Stomach (tissue), 9 donors: ENCODE data around the gene SHF. TPM values are rescaled to one million over a fixed set of nuclear protein-coding genes. Genes with fewer than 3 reads are reported as not detected.
A peak's percentile ranks its signal among the peaks of the same experiment; 100 is the strongest.

Experiments
- DNase-seq, 2 donors: peaks; one replicate each; pipeline versions ENCODE4 v3.0.0 to v3.0.0-alpha.2; 2013 to 2019
- H3K27ac ChIP-seq, 5 donors: fragments of 200-600 bp in 4 of 5; sonication (generic) in 4 of 5; one replicate each; pipeline ENCODE4 v1.5.1; 2013 to 2019; ENCODE audit warnings: mild to moderate bottlenecking in 1 of 5, moderate library complexity in 1 of 5
- H3K27me3 ChIP-seq, 3 donors: fragments of 200-600 bp; sonication (generic); one replicate each; pipeline ENCODE4 v1.5.1; 2017 to 2019; ENCODE audit warnings: mixed run types in 1 of 3
- H3K36me3 ChIP-seq, 4 donors: fragments of 200-600 bp; sonication (generic); 1 replicate in 3 of 4; 2 replicates in 1 of 4; pipeline ENCODE4 v1.5.1; 2016 to 2019
- H3K4me1 ChIP-seq, 4 donors: fragments of 200-600 bp; sonication (generic); one replicate each; pipeline ENCODE4 v1.5.1; 2016 to 2019
- H3K4me3 ChIP-seq, 4 donors: fragments of 200-600 bp; sonication (generic) in 3 of 4; one replicate each; pipeline ENCODE4 v1.5.1; 2016 to 2019; ENCODE audit warnings: mild to moderate bottlenecking in 1 of 4
- H3K9me3 ChIP-seq, 4 donors: fragments of 200-600 bp; sonication (generic); one replicate each; pipeline ENCODE4 v1.5.1; 2016 to 2019
- CTCF ChIP-seq, 7 experiments: fragments of 450-650 bp in 4 of 7; fragments of 200-600 bp in 3 of 7; sonication (generic) in 3 of 7; IDR thresholded peaks; one replicate each; pipeline ENCODE4 v1.5.1; 2016 to 2019; ENCODE audit warnings: antibody characterized with exemption in 7 of 7, control low read depth in 2 of 7, mild to moderate bottlenecking in 1 of 7
- EP300 ChIP-seq: sonication (generic); formaldehyde crosslinking; IDR thresholded peaks from one replicate; pipeline ENCODE4 v1.6.1; 2017; ENCODE audit warnings: antibody characterized with exemption
- POLR2A ChIP-seq, 4 donors: fragments of 450-650 bp; IDR thresholded peaks; one replicate each; pipeline ENCODE4 v1.6.1; 2016; ENCODE audit warnings: antibody characterized with exemption in 4 of 4, control low read depth in 2 of 4, mild to moderate bottlenecking in 1 of 4, moderate library complexity in 1 of 4
- POLR2AphosphoS5 ChIP-seq, 3 donors: sonication (generic); formaldehyde crosslinking; IDR thresholded peaks; one replicate each; pipeline ENCODE4 v1.6.1; 2016; ENCODE audit warnings: antibody characterized with exemption in 3 of 3
- WGBS, 5 donors: extraction: QIAGEN DNeasy Blood & Tissue Kit in 3 of 5; methylation state at CpG; one replicate each; pipeline versions ENCODE4 v1.1.5 to v1.1.7; 2013 to 2018; 5-methylcytosine and 5-hydroxymethylcytosine counted together
- intact Hi-C: fragments of 100-400 bp; cut with DNase I; formaldehyde crosslinking; loops from one replicate; pipeline ENCODE4 v1.15.1; 2023; ENCODE audit warnings: low total_unique reads
- polyA plus RNA-seq, 3 donors: library from polyadenylated mRNA; stranded (reverse); fragments of 200-250 nt; gene quantifications; one replicate each; pipeline ENCODE4 v1.2.3, GENCODE V29; 2013
- total RNA-seq, 5 donors: library from RNA; depleted of rRNA; stranded (reverse); fragments of >200 nt; gene quantifications; one replicate each; pipeline versions ENCODE4 v1.1.0 to v1.2.3, GENCODE V29; 2014 to 2016
- donor health status: healthy with polysubstance abuse.
- donor health status: Bipolar disorder and iron deficiency.
- donor health status: healthy.

SHF gene
- total and polyA plus RNA-seq, 8 donors, result 0.43 to 15.9 (median 6.1) TPM

- Histone ChIP-seq H3K27ac (peak overlapping the region; percentile 21 to 78 (median 72)), H3K9me3 (no peaks in the 10 kb centered on the region), H3K27me3 (peaks cover 8 to 66% (median 32%) of the 10 kb centered on the region in 3 donors), H3K4me1 (peaks cover 8 to 39% (median 17%) of the 10 kb centered on the region in 4 donors), H3K4me3 (peak overlapping the region; percentile 30 to 49 (median 46)), H3K36me3 (peaks cover 0 to 6% (median 0%) of the 10 kb centered on the region in 4 donors)
- no peak for TF ChIP-seq POLR2A (IDR thresholded peaks at IDR 0.05)
- no peak for TF ChIP-seq CTCF (IDR thresholded peaks at IDR 0.05)
- no peak for TF ChIP-seq POLR2AphosphoS5 (IDR thresholded peaks at IDR 0.05)
- no peak for TF ChIP-seq EP300
- DNase-seq, result peak in 1 of 2 donors; percentile 32
- intact Hi-C loops, result no loop called here
- WGBS, 5 donors, result 5 to 15% (median 8%) methylated on average over 25 to 47 of the region's 47 CpGs
Observed at GRCh38 chr15:45128971-45129639, 58.7 kb downstream of the SHF start.

GRCh38 chr15:45126535-45127158, 61.1 kb downstream of the SHF start:
- Histone ChIP-seq H3K36me3 (no peaks in the 10 kb centered on the region), H3K4me3 (no peak overlapping the region), H3K27ac (no peak overlapping the region), H3K27me3 (peaks cover 8 to 69% (median 24%) of the 10 kb centered on the region in 3 donors), H3K4me1 (peaks cover 8 to 38% (median 17%) of the 10 kb centered on the region in 4 donors), H3K9me3 (no peaks in the 10 kb centered on the region)
- peak in 1 of 2 donors; percentile 60 for DNase-seq
- TF ChIP-seq EP300 (no peak), POLR2A (IDR thresholded peaks at IDR 0.05) (no peak), CTCF (IDR thresholded peaks at IDR 0.05) (peak in 5 of 7 experiments; percentile 7 to 65 (median 51))
- 51 to 73% (median 69%) methylated on average over 2 of the region's 2 CpGs for WGBS, 5 donors
- intact Hi-C loops, result no loop called here

DNA sequence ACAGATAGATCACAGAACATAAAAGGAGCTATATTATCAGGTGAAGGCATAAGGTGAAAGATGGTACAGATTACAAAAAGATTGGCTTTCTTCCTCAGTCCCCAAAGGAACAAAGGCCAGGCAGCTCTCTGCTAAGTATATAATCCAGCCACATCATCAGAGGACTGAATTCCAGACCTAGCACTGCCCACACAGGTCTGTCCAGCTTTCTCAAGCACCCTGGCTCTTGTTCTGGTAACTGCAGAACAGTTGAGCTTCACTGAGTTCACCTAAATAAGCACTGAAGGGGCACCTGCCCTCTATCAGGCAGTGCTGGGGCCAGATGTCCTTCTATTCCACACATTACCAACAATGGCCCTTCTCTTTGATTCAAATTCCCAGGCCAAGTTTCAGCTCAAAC, 64.4 kb downstream of the SHF start:
- peaks cover 0 to 69% (median 6%) of the 10 kb centered on the region in 3 donors for H3K27me3 ChIP-seq
- no peaks in the 10 kb centered on the region for H3K36me3 ChIP-seq
- H3K27ac ChIP-seq, result no peak overlapping the region
- no peaks in the 10 kb centered on the region for H3K9me3 ChIP-seq
- no peak for DNase-seq
- intact Hi-C loops, result no loop called here
- TF ChIP-seq POLR2A (IDR thresholded peaks at IDR 0.05), result no peak
- no peak for TF ChIP-seq EP300
- no peak for TF ChIP-seq CTCF (IDR thresholded peaks at IDR 0.05)
- TF ChIP-seq POLR2AphosphoS5 (IDR thresholded peaks at IDR 0.05), result no peak
- peaks cover 0 to 5% (median 0%) of the 10 kb centered on the region in 4 donors for H3K4me1 ChIP-seq
- H3K4me3 ChIP-seq, result no peak overlapping the region

DNA sequence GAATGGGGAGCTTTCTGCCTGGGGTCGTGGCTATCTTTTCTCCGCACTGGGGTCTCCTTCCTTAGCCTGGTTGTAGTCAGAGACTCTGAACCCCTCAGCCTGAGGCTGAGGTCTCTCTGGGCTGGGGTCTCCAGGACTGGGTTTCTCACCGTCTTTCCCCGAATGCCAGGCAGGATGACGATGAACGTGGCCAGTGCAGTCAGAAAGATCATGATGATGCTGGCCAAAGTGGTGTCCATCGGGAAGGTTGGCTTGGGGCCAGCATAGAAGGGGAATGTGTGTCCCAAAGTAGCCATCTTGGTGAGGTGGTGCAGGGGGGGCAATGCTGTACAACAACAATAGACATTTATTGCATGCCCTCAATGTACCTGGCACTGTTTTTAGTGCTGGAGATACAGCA, 65.0 kb downstream of the SHF start:
- DNase-seq, result no peak
- 84 to 90% (median 86%) methylated on average over 7 of the region's 7 CpGs for WGBS, 5 donors
- peaks cover 3 to 11% (median 6%) of the 10 kb centered on the region in 4 donors for H3K4me1 ChIP-seq
- intact Hi-C loops, result no loop called here
- H3K36me3 ChIP-seq, result no peaks in the 10 kb centered on the region
- no peaks in the 10 kb centered on the region for H3K9me3 ChIP-seq
- TF ChIP-seq POLR2A (IDR thresholded peaks at IDR 0.05) (no peak), EP300 (no peak), CTCF (IDR thresholded peaks at IDR 0.05) (no peak), POLR2AphosphoS5 (IDR thresholded peaks at IDR 0.05) (no peak)
- H3K27ac ChIP-seq, result no peak overlapping the region
- peaks cover 0 to 69% (median 2%) of the 10 kb centered on the region in 3 donors for H3K27me3 ChIP-seq
- H3K4me3 ChIP-seq, result no peak overlapping the region
